Esophagus muscularis mucosa (tissue), 4 donors: ENCODE measurements around the gene ATF6B.

Experiments used
- EP300 ChIP-seq: sonication (generic); formaldehyde crosslinking; IDR thresholded peaks from one replicate; pipeline ENCODE4 v1.6.1; 2017; ENCODE audit warnings: antibody characterized with exemption
- POLR2A ChIP-seq: fragments of 450-650 bp; IDR thresholded peaks from one replicate; pipeline ENCODE4 v1.6.1; 2017; ENCODE audit warnings: antibody characterized with exemption, moderate library complexity, mild to moderate bottlenecking, low read depth
- POLR2AphosphoS5 ChIP-seq, 2 donors: sonication (generic); formaldehyde crosslinking; IDR thresholded peaks; one replicate each; pipeline ENCODE4 v1.6.1; 2017; ENCODE audit warnings: antibody characterized with exemption in 2 of 2
- TF ChIP-seq, protein P1 (sequence below), 3 experiments: fragments of 200-600 bp in 2 of 3; fragments of 450-650 bp in 1 of 3; sonication (generic) in 2 of 3; IDR thresholded peaks; one replicate each; pipeline ENCODE4 v1.5.1; 2017 to 2019; ENCODE audit warnings: antibody characterized with exemption in 3 of 3, mild to moderate bottlenecking in 2 of 3, moderate library complexity in 1 of 3

DNA sequence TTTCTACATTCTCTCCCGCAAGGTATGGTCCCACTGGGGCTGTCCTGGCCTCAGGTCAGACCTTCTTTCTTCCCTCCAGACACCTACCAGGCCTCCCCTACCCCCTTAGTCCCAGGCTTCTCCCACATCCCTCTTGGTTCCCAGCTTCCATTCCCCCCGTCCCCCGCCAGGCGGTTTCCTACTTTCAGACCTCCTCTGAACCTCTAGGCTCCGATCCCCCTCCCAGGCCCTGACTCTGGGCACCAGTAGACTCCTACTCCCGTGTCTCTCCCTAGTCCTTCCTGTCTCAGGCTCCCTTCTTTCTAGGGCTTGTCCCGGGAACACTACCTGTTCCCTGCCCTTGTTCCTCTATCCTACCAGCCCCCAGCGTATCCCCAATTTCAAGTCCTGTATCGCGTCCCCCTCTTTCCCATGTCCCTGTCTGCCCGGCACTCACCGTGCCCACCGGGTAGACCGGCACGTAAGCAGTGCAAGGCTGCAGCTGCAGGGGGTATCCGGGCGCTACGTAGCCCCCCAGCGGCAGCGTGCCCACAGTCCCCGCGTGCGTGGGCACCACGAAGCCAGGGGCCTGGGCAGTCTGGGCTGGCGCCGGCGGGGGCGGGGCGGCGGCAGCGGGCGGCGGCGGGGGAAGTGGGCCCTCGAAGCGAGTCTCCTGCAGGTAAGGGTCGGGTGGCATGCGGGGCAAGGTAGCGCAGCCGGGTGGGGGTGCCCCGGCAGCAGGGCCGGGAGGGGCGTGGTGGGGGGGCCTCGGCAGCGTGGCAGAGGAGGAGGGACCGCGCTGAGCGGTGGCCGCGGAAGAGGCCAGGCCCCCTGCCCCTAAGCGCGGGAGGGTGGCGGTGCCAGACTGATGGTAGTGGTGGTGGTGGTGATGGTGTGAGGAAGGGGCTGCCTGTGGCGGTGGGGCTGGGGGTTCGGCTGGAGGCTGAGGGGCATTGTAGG is 22.2 kb upstream of the ATF6B start:
- TF ChIP-seq, protein P1, sequence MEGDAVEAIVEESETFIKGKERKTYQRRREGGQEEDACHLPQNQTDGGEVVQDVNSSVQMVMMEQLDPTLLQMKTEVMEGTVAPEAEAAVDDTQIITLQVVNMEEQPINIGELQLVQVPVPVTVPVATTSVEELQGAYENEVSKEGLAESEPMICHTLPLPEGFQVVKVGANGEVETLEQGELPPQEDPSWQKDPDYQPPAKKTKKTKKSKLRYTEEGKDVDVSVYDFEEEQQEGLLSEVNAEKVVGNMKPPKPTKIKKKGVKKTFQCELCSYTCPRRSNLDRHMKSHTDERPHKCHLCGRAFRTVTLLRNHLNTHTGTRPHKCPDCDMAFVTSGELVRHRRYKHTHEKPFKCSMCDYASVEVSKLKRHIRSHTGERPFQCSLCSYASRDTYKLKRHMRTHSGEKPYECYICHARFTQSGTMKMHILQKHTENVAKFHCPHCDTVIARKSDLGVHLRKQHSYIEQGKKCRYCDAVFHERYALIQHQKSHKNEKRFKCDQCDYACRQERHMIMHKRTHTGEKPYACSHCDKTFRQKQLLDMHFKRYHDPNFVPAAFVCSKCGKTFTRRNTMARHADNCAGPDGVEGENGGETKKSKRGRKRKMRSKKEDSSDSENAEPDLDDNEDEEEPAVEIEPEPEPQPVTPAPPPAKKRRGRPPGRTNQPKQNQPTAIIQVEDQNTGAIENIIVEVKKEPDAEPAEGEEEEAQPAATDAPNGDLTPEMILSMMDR (IDR thresholded peaks at IDR 0.05), result no peak
- TF ChIP-seq POLR2A (no peak), POLR2AphosphoS5 (IDR thresholded peaks at IDR 0.05) (no peak), EP300 (no peak)
